ENCODE data around the gene TMEM63B.
"Not testable (repeated sequence)": the region's sequence is repeated elsewhere in the genome, so short reads cannot be mapped to it uniquely, and the experiment has no call there.

TMEM63B gene

GRCh38 chr6:44094403-44095242 is 32.7 kb upstream of the TMEM63B start:
- DNase-seq: no peak

GRCh38 chr6:44095243-44095623 is 32.1 kb upstream of the TMEM63B start:
- DNase-seq: not testable (repeated sequence)

GRCh38 chr6:44096612-44097011 is 30.7 kb upstream of the TMEM63B start:
- DNase-seq: peak; percentile 24

- DNase-seq: no peak
These were observed 29.5 kb upstream of the TMEM63B start for GRCh38 chr6:44097782-44098317.

GRCh38 chr6:44099192-44099591 is 28.2 kb upstream of the TMEM63B start:
- no peak for DNase-seq

- DNase-seq: no peak
These were observed 27.2 kb upstream of the TMEM63B start for GRCh38 chr6:44100088-44100550.

- DNase-seq: no peak
These were observed 25.5 kb upstream of the TMEM63B start for GRCh38 chr6:44101832-44102231.

GRCh38 chr6:44102527-44102926 is 24.8 kb upstream of the TMEM63B start:
- DNase-seq: no peak

GRCh38 chr6:44104481-44105021 is 22.8 kb upstream of the TMEM63B start:
- no peak for DNase-seq

GRCh38 chr6:44105146-44105545 is 22.2 kb upstream of the TMEM63B start:
- peak; percentile 9 for DNase-seq

GRCh38 chr6:44105993-44106740 is 21.2 kb upstream of the TMEM63B start:
- DNase-seq: no peak

- no peak for DNase-seq
These were observed 20.3 kb upstream of the TMEM63B start for GRCh38 chr6:44107017-44107416.

GRCh38 chr6:44108471-44108870 is 18.9 kb upstream of the TMEM63B start:
- no peak for DNase-seq

GRCh38 chr6:44109212-44109611 is 18.1 kb upstream of the TMEM63B start:
- no peak for DNase-seq

- DNase-seq: no peak
These were observed 17.2 kb upstream of the TMEM63B start for GRCh38 chr6:44110005-44110676.

- DNase-seq: no peak
These were observed 16.4 kb upstream of the TMEM63B start for GRCh38 chr6:44110966-44111365.

- DNase-seq: no peak
These were observed 15.6 kb upstream of the TMEM63B start for GRCh38 chr6:44111434-44112417.

GRCh38 chr6:44113414-44113813 is 13.9 kb upstream of the TMEM63B start:
- no peak for DNase-seq

- DNase-seq: no peak
These were observed 11.5 kb upstream of the TMEM63B start for GRCh38 chr6:44115866-44116265.

GRCh38 chr6:44116641-44117382 is 10.5 kb upstream of the TMEM63B start:
- DNase-seq: no peak

Measured in NCI-H1105 (cell line).